SK-N-SH treated with all-trans-retinoic acid at 6 μM for 48 hours (cell line): Measurements from ENCODE around the gene TXNRD3.

ENCODE experiments used
- OSR1 ChIP-seq: fragments of 250-450 bp; sonication (Bioruptor Pico); IDR thresholded peaks from 2 replicates; pipeline ENCODE4 v1.8.0; 2022; ENCODE audit warnings: moderate library complexity, mild to moderate bottlenecking, inconsistent platforms
- ZC3H10 ChIP-seq: fragments of 250-450 bp; sonication (Bioruptor Pico); IDR thresholded peaks from 2 replicates; pipeline ENCODE4 v1.5.1; 2021; ENCODE audit warnings: mild to moderate bottlenecking, moderate library complexity
- ZFP30 ChIP-seq: fragments of 450-650 bp; formaldehyde crosslinking; IDR thresholded peaks from 2 replicates; pipeline ENCODE4 v1.5.0; 2022; ENCODE audit warnings: mild to moderate bottlenecking, moderate library complexity
- TF ChIP-seq, protein P1 (sequence below): fragments of 250-450 bp; sonication (Bioruptor Pico); IDR thresholded peaks from 2 replicates; pipeline ENCODE4 v1.8.0; 2020; ENCODE audit warnings: mild to moderate bottlenecking, moderate library complexity, borderline replicate concordance

DNA sequence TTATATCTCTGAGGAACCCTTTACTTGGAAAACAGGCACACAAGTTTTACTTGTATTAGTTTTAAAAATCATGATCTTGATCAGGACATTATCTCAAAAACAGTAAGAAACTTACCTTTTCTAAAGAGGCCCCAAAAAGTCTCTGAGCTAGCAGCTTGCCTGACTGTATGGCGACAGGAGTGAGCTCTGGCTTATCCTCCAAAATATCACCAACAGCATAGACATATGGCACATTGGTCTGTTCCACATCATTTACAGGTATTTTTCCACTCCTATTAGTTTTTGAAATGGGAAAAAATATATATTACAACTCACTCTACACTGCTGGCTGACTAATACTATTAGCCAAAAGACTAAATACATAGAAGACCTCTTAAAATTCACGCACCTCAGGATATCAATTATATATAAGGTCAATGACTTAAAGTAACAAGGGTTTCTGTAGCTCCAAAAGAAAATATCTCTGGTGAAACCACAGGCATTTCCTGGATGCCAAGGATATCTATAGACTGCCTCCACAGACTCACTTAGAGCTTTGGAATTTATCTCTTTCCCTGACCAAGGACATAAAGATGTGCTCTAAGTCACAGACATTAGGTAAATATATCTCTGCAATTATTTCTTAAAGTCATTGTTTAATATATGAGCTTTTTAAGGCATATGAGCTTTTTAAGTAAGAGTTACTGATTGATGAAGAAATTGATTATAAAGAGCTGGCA lies 33.1 kb downstream of the TXNRD3 start:
- TF ChIP-seq OSR1 (CRISPR knock-in tag) (no peak), ZFP30 (CRISPR knock-in tag) (no peak), ZC3H10 (no peak)
- TF ChIP-seq, protein P1, sequence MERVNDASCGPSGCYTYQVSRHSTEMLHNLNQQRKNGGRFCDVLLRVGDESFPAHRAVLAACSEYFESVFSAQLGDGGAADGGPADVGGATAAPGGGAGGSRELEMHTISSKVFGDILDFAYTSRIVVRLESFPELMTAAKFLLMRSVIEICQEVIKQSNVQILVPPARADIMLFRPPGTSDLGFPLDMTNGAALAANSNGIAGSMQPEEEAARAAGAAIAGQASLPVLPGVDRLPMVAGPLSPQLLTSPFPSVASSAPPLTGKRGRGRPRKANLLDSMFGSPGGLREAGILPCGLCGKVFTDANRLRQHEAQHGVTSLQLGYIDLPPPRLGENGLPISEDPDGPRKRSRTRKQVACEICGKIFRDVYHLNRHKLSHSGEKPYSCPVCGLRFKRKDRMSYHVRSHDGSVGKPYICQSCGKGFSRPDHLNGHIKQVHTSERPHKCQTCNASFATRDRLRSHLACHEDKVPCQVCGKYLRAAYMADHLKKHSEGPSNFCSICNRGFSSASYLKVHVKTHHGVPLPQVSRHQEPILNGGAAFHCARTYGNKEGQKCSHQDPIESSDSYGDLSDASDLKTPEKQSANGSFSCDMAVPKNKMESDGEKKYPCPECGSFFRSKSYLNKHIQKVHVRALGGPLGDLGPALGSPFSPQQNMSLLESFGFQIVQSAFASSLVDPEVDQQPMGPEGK (CRISPR knock-in tag): no peak
